COLO829 (cell line): ENCODE data around the gene SV2C.
A peak's percentile ranks its signal among the peaks of the same experiment; 100 is the strongest.

ENCODE experiments used
- DNase-seq: peaks from one replicate; pipeline ENCODE4 v3.0.0; 2012; ENCODE audit warnings: low spot score

SV2C gene

DNA sequence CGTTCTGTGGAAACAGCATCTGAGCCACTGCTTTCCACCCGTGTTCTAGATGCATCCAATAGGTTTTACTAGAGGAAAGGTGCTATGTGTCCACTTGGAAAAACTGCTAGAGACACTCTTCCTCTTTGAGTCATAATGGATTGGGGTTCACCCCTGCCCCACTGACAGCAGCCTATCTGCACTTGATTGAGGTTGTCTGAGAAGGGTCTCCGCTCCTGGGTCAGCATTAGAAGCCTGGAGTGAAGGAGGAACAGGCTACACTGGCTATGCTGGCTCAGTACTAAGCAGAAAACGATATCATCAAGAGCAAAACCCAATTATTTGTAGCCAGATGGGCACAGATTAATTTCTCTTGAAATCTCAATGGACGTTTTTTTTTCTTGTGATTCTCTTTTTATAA, 167.3 kb downstream of the SV2C start:
- DNase-seq = no peak

DNA sequence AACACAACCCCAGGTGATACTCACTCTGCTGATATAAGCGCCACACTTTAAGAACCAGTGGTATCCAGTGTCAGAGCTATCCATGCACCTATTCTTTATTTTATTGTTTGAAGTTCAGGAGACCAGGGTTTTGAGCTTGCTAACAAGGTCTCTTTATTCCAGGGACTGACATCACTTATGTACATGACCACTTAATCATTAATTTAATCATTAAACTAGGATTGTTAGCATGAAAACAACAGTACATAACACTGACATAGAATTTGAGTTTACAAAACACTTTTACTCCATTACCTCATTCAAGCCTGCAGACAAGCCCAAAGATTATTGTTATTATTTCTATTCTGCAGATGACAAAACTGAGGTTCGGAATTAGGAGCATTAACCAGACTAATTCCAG, 168.5 kb downstream of the SV2C start:
- no peak for DNase-seq

DNA sequence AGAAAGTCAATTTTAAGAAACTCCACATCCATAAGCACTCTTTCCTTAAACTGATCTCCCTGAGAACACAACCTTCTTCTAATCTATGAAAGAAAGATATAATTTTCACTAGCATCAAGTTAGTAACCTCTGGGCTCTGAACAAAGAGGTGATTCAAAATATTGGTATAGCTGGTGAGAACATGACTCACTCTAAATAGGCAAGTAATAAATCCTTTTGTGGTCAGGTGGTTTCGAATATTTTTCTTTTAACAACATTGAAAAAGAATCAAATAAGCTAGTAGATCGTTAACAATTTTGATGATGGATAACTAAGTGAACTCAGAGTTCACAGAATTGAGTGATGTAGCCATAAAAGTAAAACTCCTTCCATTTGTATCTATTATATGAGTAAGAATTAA, 169.3 kb downstream of the SV2C start:
- DNase-seq = peak; percentile 21

DNA sequence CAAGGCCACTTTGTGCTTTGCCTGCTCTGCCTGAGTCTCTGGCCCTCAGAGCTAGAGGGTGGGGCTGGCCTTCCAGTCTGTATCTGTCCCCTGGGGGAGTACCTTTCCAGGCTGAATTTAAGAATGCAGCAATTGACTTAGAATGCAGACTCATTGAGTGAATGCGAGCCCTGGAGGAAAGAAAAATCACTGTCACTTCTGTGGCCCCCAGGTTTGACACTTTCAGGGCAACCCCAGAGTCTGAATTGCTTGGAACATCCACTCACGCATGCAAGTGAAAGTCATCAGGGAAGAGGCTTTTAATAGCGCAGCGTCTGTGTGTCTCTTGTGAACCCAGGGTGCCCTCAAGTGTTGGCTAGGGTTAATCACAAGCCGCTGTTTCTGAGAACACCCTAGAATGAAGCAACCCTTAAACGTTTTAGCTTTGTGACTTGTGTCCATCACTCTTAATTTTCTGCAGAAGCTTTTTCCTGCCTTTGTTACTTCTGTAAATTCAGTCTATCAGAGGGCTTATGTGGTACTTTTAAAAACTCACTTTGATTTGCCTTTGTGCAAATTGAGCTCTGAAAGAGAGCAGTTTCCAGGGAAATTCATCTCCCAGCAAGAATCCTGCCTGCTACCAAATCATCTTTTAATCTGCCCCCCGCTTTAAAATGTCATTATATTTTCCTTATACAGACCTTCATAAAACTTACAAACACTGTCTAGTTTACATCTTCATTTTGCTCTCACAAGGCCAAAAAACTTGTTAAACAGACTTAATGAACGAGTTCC, 173.1 kb downstream of the SV2C start:
- peak; percentile 32 for DNase-seq

DNA sequence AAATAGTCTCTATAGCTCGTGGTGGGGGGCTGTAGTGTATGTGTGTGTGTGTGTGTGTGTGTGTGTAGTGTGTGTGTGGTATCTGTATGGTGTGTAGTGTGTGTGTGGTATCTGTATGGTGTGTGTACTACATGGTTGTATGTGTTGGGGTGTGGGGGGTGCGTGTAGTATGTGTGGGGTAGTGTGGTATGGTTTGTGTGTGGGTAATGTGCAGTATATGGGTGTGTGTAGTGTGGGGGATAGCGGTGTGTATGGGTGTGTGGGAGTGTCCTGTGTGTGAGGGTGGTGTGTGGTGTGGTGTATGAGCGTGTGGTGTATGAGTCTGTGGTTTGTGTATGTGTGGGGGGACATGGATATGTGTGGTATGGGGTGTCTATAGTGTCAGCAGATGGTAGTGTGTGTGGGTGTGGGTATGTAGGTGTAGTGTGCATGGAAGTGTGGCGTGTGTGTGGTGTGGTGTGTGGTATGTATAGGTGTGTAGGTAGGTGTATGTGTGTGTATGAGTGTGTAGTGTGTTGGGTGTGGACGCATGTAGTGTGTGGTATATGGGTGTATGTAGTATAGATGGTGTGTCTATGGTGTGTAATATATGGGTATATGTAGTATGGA, 174.1 kb downstream of the SV2C start:
- no peak for DNase-seq

DNA sequence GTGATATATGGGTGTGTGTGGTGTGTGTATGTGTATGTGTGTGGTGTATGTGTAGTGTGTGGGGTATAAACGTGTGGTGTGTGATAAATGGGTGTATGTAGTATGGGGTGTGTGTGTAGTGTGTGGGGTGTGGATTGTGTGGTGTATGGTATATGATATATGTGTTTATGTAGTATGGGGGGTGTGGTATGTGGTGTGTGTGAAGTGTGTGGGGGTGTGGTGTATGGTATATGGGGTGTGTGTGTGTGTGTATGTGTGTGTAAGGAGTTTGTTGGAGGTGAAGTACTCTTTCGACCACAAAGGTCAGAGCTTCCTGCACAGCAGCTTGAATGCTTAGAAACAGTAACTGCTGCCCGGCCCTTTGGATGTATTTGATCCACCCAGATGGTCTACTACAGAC, 174.7 kb downstream of the SV2C start:
- DNase-seq = no peak

DNA sequence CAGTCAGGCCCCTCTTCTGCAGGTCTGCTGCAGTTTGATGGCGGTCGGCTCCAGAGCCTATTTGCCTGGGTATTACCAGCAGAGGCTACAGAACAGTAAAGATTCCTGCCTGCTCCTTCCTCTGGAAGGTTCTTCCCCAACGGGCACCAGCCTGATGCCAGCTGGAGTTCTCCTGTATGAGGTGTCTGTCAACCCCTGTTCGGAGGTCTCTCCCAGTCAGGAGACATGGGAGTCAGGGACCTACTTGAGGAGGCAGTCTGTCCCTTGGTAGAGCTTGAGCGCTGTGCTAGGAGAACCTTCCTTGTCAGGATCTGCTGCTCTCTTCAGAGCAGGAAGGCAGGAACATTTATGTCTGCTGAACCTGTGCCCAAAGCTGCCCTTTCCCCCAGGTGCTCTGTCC, 181.5 kb downstream of the SV2C start:
- no peak for DNase-seq

DNA sequence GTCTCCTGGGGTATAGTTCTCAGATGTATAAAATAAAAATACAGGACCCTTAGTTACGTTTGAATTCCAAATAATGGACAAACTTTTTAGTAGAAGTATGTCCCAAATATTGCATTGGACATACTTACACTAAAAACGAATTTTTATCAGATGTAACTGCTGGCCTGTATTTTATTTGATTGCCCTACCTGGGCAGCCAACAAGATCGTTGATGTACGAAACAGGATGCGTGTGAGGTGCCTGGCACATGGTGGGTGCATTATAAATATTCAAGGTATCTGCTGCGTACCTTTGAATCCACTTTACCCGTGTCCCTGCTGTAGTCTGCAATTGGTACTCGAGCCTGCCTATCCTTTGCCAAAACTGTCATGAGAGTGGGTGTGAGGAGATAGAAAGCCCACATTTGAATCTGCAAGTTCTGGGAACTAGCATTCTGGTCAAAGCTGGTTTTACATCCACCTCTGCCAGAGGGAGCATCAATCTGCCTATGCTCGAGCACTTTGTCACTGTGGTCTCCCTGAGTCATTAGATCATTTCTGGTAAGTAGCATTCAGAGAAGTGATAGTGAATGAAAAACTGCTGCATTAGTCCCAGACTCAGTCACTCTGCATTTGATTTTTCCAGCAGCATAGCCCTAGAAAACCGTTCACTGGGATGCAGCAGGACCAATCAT, 186.2 kb downstream of the SV2C start:
- peak; percentile 4 for DNase-seq

DNA sequence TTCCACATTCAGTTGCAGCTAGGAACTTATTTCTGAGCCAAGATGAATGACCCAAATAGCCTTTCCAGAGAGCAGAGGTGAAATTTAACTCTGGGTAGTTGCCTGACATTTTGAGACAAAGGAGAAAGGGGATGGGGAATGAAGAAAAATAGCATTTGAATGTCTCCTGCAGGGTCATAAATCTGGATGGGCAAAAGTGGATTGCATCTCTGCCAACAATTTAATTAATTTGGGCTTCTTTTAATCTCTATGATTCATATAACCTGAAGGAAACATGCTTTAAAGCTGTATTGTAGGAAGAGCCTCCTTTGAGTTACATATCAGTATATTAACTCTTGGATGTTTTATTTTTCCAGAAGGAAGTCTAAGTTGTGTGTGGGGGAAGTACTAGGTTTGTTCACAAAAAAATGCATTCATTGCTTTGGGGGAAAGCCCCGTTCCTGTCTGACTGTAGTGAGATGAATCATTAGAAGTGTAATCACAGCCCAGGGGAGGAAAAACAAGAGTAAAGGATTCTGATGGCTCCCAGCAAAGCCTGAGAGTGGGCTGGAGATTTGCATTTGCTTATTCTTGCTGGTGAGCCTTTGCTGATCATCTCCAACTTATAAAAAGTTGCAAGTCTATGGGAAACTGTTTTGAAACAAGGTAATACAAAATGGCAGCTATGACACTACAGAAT, 186.9 kb downstream of the SV2C start:
- DNase-seq = peak; percentile 53

DNA sequence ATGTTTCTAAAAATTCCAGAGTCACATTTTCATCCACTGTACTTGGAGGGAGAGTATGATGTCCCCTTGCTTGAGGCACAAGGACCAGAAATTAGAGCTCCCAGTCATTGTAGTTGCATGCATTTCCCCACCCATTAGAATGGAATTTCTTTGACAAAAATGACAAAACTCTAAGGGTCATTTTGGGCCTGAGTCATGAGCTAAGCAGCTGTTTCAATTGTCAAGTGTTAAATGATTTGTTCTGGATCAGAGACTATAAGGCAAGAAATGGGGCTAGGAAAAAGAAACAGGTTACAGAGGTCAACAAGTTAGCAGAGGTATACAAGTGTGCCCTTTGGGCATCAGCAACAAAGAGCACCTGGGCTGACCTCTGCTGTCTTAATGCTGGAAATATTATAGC, 188.7 kb downstream of the SV2C start:
- DNase-seq = no peak

DNA sequence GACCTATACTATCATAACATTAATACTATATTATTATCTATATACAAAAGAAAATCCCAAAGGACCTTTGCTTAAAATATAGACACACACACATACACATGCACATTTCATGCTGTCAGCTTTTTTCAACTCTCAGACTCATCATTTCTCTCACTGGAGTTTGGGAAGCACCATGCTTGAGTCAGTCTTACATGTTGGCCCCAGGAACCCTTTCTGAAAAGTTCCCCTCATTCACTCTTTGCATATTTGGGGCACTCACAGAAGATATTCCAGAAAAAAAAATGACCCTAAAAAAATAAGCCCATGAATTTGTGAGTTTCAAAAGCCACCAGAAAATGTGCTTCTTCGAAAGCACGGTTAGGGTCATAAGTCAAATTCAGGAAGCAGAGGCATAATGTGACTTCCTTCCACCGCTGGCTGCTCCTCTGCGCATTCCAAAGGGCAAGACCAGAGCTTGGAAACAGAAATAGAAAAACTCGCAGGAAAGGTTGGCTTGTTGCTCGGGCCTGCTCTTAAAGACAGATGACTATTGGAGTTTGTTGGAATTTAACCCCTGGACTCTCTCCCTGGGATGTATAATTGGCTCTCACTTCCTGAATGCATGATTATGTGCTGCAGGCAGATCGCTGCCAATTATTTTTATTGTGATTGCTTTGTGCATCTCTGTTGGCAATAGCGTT, 190.2 kb downstream of the SV2C start:
- DNase-seq = no peak

DNA sequence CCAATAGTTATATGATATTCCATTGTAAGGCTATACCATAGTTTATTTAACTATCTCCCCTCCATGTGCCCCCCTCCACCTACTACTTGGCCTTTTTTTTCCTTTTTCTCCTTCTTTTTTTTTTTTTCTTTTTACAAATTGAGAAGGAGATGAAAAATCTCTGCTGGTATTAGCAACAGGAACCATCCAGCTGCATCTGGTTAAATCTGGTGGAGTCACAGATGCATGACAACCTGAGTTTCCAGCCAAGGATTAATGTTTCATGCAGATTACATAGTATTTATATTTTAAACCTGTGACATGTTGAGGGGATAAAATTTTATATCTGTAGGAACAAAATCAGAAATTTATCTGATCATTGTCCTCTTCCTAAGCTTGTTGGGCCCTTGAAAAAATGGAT, 191.4 kb downstream of the SV2C start:
- no peak for DNase-seq

DNA sequence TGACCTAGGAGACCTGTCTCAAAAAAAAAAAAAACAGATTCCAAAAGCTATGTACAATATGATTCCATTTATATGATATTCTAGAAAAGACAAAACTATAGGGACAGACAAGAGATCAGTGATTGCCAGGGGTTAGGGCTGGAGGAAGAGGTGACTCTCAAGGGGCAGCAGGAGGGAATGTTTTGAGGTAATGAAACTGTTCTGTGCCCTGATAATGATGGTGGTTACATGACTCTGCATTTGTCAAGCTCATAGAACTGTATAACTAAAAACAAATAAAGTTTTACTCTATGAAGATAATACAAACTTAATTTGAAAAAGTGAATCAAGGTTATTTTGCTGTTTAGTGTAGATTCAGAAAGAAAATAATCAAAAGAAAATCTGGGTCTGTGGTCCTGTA, 194.6 kb downstream of the SV2C start:
- DNase-seq = no peak

DNA sequence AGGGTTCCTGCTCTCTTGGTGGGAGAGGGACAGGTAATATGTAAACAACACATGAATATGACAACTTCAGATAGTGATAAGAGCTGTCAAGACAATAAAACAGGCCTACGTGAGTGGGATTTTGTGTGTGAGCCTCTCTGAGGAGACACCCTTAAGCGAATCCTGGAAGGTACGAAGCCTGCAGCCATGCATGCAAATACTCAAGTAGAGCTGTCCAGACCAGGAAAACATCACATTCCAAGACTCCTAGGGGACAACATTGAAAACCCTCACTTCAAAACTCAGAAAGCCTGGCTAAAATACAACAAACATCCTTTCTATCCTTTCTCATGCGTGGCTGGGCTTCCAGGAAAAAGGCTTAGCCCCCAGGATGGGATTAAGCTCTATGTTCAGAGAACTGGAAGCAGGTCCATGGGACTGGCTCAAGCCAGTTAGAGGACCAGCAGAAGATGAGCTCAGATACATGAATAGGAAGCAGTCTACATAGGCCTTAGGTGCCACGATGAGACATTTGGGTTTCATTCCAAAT, 195.1 kb downstream of the SV2C start:
- DNase-seq = no peak

DNA sequence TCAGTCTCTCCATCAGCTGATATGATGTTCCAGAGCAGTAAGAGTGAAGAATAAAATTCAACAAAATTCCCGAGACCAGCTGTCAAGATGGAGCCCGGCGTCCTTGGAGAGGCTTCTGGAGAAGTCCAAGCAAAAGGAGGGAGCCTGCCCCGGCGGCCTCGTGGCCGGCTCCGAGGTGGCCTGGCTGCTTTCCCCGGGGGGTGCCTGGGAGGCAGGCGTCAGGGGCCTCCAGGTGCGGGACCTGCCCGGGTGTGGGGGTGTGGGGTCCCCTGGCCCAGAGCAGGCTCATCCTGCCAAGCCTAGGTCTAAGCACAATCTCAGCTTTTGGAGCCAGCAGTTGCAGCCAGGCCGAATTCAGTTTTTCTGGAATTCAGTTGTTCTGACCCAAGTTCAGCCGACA, 197.3 kb downstream of the SV2C start:
- DNase-seq = no peak

DNA sequence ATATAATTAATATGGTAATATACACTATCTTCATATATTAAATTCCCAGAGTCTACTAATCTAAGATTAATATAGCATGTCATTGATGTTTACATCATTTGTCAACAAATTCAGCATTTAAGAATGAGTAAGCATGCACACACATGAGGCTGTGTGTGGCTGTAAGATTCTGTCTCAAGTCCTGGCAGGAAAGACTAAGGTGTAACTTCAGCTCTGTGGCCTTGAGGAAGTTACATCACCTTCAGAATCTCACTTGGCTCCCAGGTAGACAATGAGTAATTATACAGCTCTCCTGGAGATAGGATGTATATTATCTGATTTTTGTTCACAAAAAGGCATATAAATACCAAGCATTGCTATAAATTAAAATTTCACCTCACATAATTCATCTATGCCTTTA, 200.5 kb downstream of the SV2C start:
- DNase-seq = no peak

DNA sequence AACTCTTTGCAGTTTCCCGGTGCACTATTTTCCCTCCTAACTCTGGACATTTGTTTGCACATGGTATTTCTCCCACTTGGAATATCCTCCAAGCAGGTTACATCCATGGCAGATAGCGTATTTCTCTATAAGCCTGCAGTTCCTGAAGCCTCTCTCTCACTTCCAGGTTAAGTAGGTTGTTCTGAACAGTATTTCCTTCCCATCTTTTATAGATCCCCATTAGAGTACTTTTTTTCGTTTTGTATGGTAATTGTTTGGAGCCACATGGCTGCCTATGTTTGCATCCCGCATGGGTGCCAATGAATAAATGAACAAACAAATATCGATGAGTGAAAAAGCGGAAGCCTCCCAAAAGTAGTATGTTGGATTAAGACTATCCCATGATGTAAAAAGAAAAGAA, 206.5 kb downstream of the SV2C start:
- no peak for DNase-seq

DNA sequence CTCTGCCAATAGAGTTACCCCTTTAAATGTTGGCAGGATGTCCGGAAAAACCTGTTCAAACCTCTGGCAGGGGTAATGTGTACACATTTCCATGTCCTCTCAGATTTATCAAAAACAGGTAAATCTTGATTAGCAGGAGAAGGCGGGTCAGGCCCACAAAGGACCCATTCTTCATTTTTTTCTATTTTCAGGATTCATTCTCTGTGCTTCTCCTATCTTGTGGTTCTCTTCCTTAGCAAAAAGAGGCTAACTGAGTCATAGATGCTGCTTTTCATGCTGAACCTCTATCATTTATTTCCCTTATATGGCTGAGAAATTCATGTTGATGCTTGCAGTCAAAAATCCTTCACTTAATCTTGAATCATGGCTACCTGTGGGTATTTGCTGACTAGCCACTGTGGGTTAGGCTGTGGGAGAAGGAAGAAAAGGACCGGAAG, 207.2 kb downstream of the SV2C start:
- DNase-seq = no peak

DNA sequence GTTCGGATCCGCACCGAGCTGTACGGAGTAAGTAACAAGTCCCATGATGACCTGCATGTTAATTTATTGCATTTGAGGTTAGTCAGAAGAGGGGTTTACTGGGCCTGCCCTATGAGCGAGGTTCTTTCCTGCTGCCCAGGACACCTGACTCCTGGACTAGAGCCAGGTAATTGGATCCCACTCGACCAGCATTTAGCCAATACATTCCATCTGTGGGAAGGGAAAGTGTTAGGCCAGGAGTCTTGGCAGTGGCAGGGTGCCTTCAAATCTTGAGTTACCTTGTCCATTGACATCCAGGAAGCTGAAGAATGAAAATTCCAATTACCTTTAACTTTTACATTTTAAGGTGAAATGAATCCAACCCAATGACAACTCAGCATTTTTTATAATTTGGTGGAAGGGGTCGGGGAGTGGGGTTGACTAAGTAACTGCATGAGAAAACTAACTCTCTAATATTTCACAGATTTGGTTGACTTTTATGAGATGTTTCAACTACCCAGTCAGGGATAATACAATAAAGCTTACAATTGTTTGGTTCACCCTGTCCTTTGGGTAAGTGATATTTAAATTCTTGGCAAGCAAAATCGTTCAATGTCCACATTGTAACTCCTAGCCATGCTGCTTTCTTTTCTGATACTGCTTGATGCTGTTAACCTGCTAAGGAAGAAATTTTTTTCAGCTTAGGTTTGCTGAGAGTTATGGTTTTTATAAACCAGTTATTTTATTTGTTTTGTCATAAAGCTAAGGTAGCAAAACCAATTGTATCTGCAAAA, 208.3 kb downstream of the SV2C start:
- no peak for DNase-seq

DNA sequence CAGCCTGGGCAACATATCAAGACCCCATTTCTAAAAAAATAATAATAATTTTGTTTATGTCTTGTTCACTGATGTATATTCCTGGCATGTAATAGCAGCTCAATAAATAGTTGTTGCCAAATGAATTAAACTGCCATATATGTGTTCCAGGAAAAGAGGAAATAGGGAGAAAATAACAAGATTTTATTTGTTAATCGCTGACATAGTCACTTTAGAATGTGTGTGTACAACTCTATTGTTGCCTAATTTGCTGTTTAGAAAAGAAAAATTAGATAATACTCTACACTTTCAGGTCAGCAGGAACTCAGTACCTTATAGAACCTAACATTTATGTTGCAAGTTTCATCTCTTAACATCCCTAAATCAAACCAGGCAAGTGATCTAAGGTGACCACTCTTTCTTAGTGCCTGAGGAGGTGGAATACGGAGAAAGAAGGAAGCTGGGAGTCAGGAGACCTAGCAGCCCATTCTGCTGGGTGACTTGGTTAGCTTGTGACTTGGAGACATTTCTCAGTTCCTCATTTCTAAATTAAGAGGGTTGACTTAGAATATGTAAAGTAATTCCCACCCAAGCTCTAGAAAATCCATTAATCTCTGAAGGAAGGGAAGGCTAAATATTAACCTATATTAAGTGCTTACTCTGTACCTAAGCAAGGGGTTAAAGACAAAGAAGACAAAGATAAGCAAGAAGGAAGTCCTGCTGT, 209.6 kb downstream of the SV2C start:
- DNase-seq = no peak

DNA sequence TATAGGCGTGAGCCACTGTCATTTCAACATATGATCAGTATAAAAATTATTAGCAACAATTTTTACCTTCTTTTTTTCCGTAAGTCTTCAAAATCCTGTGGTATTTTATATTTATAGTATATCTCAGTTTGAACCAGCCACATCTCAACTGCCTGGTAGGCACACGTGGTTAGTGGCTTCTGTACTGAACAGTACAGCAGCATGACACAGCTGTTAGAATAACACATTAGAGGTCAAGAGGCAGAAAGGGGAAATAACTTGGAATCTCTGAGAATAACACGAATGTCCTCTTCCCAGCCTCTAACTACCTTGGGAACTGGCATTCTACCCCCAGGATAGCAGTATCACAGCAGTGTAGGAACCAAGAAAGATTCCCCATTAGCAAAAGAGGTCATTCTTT, 211.4 kb downstream of the SV2C start:
- no peak for DNase-seq
